NCI-H2171 (cell line): Measurements from ENCODE around the gene LAPTM4A.
"Not testable (repeated sequence)": the region's sequence is repeated elsewhere in the genome, so short reads cannot be mapped to it uniquely, and the experiment has no call there.

Experiments
- DNase-seq: peaks from one replicate; lab custom pipeline; 2025; lab: John Stamatoyannopoulos, UW

Gene LAPTM4A

DNA sequence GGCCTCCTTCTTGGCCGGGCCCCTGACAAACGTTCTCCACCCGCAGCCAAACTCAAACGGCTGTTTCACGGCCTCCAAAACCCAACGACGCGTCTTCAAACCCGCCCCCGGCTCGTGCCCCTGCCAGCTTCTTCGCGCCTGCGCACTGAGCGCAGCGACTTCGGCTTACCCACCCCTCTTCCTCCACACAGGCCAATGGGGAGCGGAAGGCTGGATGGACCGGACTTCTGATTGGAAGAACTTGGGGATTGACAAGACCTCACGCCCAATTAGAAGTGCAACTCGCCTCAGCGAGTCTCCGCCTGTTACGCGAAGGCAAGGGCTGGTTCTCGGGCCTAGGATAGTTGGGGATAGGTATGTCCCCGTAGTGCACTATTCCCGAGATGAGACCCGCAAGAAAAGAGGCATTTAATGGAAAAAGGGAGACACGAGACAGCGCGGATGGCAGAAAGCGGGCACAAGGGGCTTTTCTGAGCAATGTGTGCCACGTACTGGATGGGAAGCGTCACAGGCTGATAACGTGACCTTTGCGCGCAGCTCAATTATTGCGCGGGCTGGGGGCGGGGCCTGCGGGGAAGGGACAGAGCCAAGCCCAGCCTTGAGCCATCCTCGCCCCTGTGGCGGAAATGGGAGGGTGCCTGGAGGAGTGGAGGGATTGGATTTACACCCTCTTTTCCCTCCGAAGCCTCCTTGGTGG, at the start of gene LAPTM4A:
TSS of gene LAPTM4A (minus strand) at position 97 of the 697 bp plus-strand sequence. CDS start 108 bp downstream, outside the sequence.
- peak; percentile 99 for DNase-seq

GRCh38 chr2:20100711-20101110, 49.3 kb upstream of the LAPTM4A start:
- no peak for DNase-seq

DNA sequence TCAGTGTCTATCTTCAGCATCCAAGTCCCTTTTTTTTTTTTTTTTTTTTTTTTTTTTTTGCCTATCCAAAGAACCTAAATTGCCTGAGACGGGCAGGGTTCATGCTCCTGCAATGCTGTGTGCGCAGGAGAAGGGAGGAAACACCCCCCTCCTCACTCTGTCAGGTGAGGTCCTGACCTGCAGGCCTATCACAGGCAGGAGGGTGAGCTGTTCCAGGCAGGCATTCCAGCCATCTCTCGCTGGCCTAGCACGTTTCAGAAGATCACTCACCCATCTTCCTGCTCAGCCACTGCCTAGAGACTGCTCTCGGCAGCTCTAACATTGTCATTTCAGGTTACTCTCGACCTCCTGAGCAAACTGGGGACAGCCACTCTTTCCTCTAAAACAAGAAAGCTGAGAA, 48.4 kb upstream of the LAPTM4A start:
- no peak for DNase-seq

DNA sequence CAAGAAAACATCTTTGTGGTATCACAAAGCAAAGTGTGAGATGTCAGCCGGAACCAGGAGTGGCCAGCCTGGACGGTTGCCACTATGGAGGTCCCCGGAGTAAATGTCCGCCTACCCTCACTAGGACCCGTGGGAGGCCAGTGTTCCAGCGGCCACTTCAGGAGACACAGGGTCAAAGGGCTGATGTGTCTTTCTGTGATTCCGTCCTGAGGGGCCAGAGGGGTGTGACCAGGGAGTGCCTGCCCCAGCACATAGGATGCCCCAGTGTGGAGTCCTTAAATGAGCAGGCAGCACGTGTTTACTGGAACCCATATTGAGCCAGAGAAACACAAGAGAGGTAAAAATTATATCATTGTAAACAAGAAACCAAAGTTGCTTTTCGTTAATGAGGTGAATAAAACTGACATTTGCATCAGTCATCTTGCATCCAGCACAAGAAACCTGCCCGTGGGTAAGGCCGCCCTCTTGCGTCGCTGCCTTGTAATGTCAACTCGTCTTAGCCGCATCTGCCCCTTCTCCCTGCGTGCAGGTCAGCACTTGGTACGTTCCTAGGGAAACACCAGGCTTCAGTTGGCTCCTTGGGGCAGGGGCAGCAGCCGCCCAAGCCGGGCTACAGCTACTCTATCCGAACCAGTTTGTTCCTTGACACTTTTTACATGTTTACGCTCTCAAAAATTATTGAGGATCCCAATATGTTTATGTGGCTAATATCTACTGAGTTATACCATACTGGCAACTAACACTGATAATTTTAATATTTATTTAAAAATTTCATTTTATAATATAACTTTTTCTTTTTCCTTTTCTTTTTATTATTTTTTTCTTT, 46.7 kb upstream of the LAPTM4A start:
- DNase-seq = peak; percentile 83

- DNase-seq = no peak
Measured at GRCh38 chr2:20095469-20095868, 44.0 kb upstream of the LAPTM4A start.

- no peak for DNase-seq
Measured at GRCh38 chr2:20094955-20095354, 43.5 kb upstream of the LAPTM4A start.

- DNase-seq = no peak
Measured at GRCh38 chr2:20094142-20094755, 42.8 kb upstream of the LAPTM4A start.

DNA sequence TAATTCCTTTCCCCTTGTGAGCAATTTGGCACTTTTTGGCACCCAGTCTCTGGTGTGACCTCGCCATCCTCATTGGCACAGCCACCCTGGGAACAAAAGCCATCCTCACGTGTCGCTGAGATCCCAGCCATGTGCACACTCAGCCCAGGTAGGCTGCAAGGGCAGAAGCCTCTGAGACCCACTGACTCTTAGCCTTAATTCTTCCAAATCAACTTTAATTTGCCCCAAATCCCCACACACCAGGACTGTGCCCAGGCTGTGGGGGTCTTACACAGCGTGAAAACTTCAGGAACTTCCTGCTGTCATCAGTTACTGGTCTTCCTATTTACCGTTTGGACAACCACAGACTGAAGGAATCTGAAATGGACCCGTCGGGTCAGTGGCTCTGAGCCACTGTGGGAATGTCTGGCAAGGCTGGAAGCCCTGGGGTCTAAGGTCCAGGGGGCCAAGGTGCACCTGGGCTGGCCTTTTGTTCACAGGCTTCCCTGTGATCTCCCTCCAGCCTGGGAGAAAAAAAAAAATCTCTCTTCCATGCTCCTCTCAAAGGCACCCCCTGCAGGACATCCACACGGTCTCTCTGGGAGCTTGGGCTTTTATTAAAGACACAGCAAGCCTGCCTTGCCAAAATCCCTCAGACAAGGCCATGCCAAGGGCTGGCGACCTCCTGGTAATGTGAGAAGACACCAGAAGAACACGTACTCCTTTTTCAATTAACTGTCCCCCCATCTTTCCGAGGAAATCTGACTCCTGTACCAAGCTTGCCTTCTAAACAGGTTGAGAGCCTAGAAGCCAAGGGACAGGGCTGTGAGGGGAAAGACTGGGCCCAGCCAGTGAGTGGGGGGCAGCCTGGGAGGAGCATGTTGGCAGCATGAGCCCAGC, 42.1 kb upstream of the LAPTM4A start:
- DNase-seq = no peak

GRCh38 chr2:20092901-20093235, 41.4 kb upstream of the LAPTM4A start:
- no peak for DNase-seq

- no peak for DNase-seq
Measured at GRCh38 chr2:20092226-20092900, 40.9 kb upstream of the LAPTM4A start.

DNA sequence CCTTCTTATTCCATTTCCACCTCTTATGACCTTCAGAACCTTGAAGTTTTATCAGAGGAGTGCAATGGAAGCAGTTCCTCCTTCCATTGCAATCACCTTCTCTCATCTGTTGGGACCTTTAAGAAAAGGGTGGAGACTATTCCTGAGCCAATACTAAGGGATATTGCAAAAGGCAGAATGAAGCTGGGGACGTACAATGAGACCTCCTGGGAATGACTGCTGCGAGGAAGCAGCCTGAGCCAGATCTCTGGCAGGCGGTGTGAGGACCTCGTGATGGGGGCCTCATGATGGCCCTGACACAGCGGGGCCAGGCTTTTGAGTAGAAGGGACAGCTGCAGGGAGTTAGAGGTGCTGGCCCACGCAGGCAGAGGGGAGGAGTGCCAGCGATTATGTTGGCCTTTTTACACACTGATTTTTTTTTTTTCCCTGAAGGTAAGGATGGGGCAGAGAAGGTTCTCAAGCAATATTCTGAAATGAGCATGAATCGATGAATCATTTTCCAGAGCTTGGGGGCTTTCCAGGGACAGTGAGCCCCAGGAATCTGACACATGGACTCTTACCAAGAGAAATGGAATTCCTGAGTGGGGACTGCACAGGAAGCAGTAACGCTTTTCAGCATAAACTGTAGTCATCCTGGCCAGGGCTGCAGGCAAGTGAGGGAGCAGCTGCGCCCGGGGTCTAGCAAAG, 40.0 kb upstream of the LAPTM4A start:
- DNase-seq = no peak

GRCh38 chr2:20089715-20090464, 38.5 kb upstream of the LAPTM4A start:
- DNase-seq = no peak

DNA sequence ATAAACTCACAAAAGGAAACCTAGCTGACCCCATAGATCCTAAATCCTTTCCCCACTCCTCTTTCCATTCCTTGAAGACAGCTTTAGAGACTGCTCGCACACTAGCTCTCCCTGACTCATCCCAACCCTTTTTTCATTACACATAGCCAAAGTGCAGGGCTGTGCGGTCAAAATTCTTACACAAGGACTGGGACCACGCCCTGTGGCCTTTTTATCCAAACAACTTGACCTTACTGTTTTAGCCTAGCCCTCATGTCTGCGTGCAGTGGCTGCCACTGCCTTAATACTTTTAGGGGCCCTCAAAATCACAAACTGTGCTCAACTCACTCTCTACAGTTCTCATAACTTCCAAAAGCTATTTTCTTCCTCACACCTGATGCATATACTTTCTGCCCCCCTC, 34.5 kb upstream of the LAPTM4A start:
- DNase-seq = not testable (repeated sequence)

DNA sequence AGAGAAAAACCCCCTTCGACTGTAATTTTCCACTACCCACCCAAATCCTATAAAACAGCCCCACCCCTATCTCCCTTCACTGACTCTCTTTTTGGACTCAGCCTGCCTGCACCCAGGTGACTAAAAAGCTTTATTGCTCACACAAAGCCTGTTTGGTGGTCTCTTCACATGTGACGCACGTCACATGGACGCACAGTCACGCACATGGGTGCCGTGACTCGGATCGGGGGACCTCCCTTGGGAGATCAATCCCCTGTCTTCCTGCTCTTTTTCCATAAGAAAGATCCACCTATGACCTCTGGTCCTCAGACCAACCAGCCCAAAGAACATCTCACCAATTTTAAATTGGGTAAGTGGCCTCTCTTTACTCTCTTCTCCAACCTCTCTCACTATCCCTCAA, 31.4 kb upstream of the LAPTM4A start:
- not testable (repeated sequence) for DNase-seq

GRCh38 chr2:20081841-20082240, 30.4 kb upstream of the LAPTM4A start:
- no peak for DNase-seq

DNA sequence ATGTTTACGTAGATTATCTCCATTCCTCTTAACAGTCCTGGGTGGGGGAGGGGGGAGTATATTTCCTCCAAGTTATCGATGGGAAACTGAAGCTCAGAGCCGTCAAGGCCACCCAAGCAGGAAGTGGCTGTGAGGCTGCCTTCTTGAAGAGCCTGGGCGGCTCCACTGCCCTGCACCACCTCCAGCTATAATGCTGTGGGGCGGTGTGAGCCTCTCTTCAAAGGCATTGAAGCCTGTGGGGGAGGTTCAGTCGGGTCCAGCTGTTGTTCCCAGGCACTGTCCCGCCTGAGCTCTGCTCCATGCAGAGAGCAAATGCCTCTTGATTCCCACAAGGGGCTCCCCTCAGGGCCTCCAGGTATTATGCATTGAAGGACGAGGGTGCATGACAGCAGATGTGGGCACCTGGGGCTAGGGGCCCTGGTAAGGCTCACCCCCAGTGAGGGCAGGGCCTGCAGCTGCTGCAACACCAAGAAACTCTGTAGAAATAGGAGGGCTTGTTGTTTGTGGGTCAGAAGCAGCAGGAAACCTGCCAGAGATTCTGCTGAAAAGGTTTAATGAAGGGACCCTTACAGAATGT, 29.5 kb upstream of the LAPTM4A start:
- DNase-seq = no peak

- DNase-seq = no peak
Measured at GRCh38 chr2:20080428-20080827, 29.0 kb upstream of the LAPTM4A start.

DNA sequence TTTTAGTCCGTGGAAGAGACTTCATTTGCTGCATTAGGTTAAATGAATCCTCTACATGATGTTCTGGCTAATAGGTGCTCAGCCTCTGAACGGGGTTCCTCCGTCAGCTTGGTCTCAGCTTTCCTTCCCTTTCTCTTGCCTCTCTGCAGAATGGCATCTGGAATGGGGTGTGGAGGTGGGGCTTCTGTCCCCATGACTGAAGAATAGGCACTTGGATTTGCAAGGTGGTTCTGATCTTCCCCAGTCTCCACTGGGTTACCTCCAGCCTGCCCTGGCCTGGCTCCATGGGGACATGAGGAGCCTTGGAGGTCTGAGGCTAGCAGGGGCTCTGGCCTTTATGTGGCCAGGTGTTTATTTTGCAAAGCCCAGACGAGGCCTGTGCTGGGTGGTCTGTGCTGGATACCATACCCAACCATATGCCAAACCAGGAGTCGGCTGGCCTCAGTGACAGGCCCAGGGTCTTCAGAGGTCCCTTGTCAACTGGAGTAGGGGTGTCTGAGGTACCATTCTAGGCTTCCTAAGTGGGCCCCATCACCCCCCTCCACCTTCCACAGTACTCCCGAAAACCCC, 28.2 kb upstream of the LAPTM4A start:
- no peak for DNase-seq

GRCh38 chr2:20077411-20077940, 26.0 kb upstream of the LAPTM4A start:
- DNase-seq = no peak
